ENCODE data around the gene COX6A2. TPM values are rescaled to one million over a fixed set of nuclear protein-coding genes. Genes with fewer than 3 reads are reported as not detected.
A peak's percentile ranks its signal among the peaks of the same experiment; 100 is the strongest.

COX6A2 gene
- total RNA-seq, 1 donor from 2014 or later, result not detected

GRCh38 chr16:31467151-31467773 lies 39.1 kb upstream of the COX6A2 start:
- CTCF ChIA-PET, result interaction anchor here (0.7 kb wide), 1 partner anchor 201 kb away, joined by 4 read pairs; no protein-coding TSS in a partner anchor
- H3K4me3 Mint-ChIP-seq, result peak overlapping the region; percentile 64
- peaks cover 32% of the 10 kb centered on the region for H3K36me3 Mint-ChIP-seq (ENCODE audit: low read depth)
- DNase-seq (no peak), ATAC-seq (ENCODE audit: low read depth) (peak; percentile 91)
- POLR2A ChIA-PET, result interaction anchor here (0.6 kb wide), 1 partner anchor 287 kb away, joined by 3 read pairs; the partner anchor contains the start of gene FUS
- no peaks in the 10 kb centered on the region for H3K27me3 Mint-ChIP-seq
- no peaks in the 10 kb centered on the region for H3K9me3 Mint-ChIP-seq
- peaks cover 37% of the 10 kb centered on the region for H3K4me1 Mint-ChIP-seq
- no peak for TF ChIP-seq CTCF (IDR thresholded peaks at IDR 0.05)
- intact Hi-C loops (cut with micrococcal nuclease), result no loop called here
- peak overlapping the region; percentile 78 for H3K27ac Mint-ChIP-seq

GRCh38 chr16:31466381-31466841 lies 38.3 kb upstream of the COX6A2 start:
- Mint-ChIP-seq H3K27ac (peak overlapping the region; percentile 78), H3K27me3 (no peaks in the 10 kb centered on the region), H3K4me1 (peaks cover 34% of the 10 kb centered on the region), H3K9me3 (no peaks in the 10 kb centered on the region), H3K4me3 (no peak overlapping the region), H3K36me3 (ENCODE audit: low read depth) (peaks cover 32% of the 10 kb centered on the region)
- ATAC-seq (ENCODE audit: low read depth) (no peak), DNase-seq (no peak)
- no peak for TF ChIP-seq CTCF (IDR thresholded peaks at IDR 0.05)
- intact Hi-C loops (cut with micrococcal nuclease), result no loop called here
- ChIA-PET CTCF (no interaction called here), POLR2A (no interaction called here)

GRCh38 chr16:31465788-31466370 lies 37.7 kb upstream of the COX6A2 start:
- no peak for TF ChIP-seq CTCF (IDR thresholded peaks at IDR 0.05)
- peaks cover 34% of the 10 kb centered on the region for H3K4me1 Mint-ChIP-seq
- H3K9me3 Mint-ChIP-seq, result no peaks in the 10 kb centered on the region
- no peak overlapping the region for H3K27ac Mint-ChIP-seq
- DNase-seq (no peak), ATAC-seq (ENCODE audit: low read depth) (no peak)
- peaks cover 32% of the 10 kb centered on the region for H3K36me3 Mint-ChIP-seq (ENCODE audit: low read depth)
- no peak overlapping the region for H3K4me3 Mint-ChIP-seq
- POLR2A ChIA-PET, result no interaction called here
- intact Hi-C loops (cut with micrococcal nuclease), result no loop called here
- no peaks in the 10 kb centered on the region for H3K27me3 Mint-ChIP-seq
- CTCF ChIA-PET, result no interaction called here

GRCh38 chr16:31464781-31465260 lies 36.7 kb upstream of the COX6A2 start:
- Mint-ChIP-seq H3K4me1 (peaks cover 39% of the 10 kb centered on the region), H3K36me3 (ENCODE audit: low read depth) (peaks cover 32% of the 10 kb centered on the region), H3K27me3 (no peaks in the 10 kb centered on the region), H3K9me3 (no peaks in the 10 kb centered on the region), H3K27ac (no peak overlapping the region), H3K4me3 (no peak overlapping the region)
- DNase-seq (no peak), ATAC-seq (ENCODE audit: low read depth) (no peak)
- no peak for TF ChIP-seq CTCF (IDR thresholded peaks at IDR 0.05)
- CTCF ChIA-PET, result no interaction called here
- POLR2A ChIA-PET, result no interaction called here
- intact Hi-C loops (cut with micrococcal nuclease), result no loop called here

- Mint-ChIP-seq H3K4me1 (peaks cover 40% of the 10 kb centered on the region), H3K27ac (no peak overlapping the region), H3K36me3 (ENCODE audit: low read depth) (peaks cover 33% of the 10 kb centered on the region), H3K27me3 (no peaks in the 10 kb centered on the region), H3K4me3 (no peak overlapping the region), H3K9me3 (no peaks in the 10 kb centered on the region)
- DNase-seq (no peak), ATAC-seq (ENCODE audit: low read depth) (no peak)
- ChIA-PET CTCF (no interaction called here), POLR2A (no interaction called here)
- TF ChIP-seq CTCF (IDR thresholded peaks at IDR 0.05), result no peak
- intact Hi-C loops (cut with micrococcal nuclease), result no loop called here
Measured at GRCh38 chr16:31464348-31464769, 36.2 kb upstream of the COX6A2 start.
